Tibial nerve (tissue), 3 donors: Measurements from ENCODE around the gene RFX5.

Source experiments
- CTCF ChIP-seq, 5 experiments: fragments of 200-600 bp in 3 of 5; fragments of 450-650 bp in 2 of 5; sonication (generic) in 3 of 5; IDR thresholded peaks; one replicate each; pipeline ENCODE4 v1.5.1; 2016 to 2019; ENCODE audit warnings: antibody characterized with exemption in 5 of 5, mild to moderate bottlenecking in 3 of 5, moderate library complexity in 2 of 5
- POLR2A ChIP-seq, 2 donors: fragments of 450-650 bp; IDR thresholded peaks; one replicate each; pipeline ENCODE4 v1.6.1; 2017; ENCODE audit warnings: antibody characterized with exemption in 2 of 2, mild to moderate bottlenecking in 2 of 2, moderate library complexity in 2 of 2

- TF ChIP-seq CTCF (IDR thresholded peaks at IDR 0.05) (no peak), POLR2A (IDR thresholded peaks at IDR 0.05) (no peak)
Observed at GRCh38 chr1:151334822-151335221, 12.2 kb downstream of the RFX5 start.
